Suprapubic skin (tissue), 3 donors: Measurements from ENCODE around the gene DNAH12.

Source experiments
- POLR2AphosphoS5 ChIP-seq, 3 donors: sonication (generic); formaldehyde crosslinking; IDR thresholded peaks; one replicate each; pipeline ENCODE4 v1.6.1; 2017; ENCODE audit warnings: antibody characterized with exemption in 3 of 3
- TF ChIP-seq, protein P1 (sequence below), 2 donors: fragments of 200-600 bp in 1 of 2; fragments of 450-650 bp in 1 of 2; sonication (generic) in 1 of 2; IDR thresholded peaks; one replicate each; pipeline ENCODE4 v1.5.1; 2016 to 2019; ENCODE audit warnings: antibody characterized with exemption in 2 of 2, mild to moderate bottlenecking in 1 of 2, moderate library complexity in 1 of 2

DNA sequence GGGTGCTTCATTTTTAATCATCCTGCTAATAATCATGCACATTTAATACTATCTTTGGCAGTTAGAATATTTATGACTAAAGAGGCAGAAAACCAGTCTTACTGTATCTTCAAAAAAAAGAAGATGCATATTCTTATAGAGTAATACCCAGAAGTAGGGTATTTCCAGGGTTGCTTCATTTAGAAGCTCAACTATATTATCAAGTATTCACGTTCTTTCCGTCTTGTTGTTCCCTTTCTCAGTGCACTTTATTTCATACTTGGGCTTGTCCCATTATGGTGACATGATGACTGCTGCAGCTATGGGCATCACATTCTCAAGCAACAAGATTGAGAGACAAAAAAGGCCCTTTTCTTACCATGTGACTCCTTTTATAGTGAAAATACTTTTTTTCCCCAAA lies 154.9 kb downstream of the DNAH12 start:
- TF ChIP-seq, protein P1, sequence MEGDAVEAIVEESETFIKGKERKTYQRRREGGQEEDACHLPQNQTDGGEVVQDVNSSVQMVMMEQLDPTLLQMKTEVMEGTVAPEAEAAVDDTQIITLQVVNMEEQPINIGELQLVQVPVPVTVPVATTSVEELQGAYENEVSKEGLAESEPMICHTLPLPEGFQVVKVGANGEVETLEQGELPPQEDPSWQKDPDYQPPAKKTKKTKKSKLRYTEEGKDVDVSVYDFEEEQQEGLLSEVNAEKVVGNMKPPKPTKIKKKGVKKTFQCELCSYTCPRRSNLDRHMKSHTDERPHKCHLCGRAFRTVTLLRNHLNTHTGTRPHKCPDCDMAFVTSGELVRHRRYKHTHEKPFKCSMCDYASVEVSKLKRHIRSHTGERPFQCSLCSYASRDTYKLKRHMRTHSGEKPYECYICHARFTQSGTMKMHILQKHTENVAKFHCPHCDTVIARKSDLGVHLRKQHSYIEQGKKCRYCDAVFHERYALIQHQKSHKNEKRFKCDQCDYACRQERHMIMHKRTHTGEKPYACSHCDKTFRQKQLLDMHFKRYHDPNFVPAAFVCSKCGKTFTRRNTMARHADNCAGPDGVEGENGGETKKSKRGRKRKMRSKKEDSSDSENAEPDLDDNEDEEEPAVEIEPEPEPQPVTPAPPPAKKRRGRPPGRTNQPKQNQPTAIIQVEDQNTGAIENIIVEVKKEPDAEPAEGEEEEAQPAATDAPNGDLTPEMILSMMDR (IDR thresholded peaks at IDR 0.05): no peak
- TF ChIP-seq POLR2AphosphoS5 (IDR thresholded peaks at IDR 0.05): no peak
